HT1080 (cell line): ENCODE measurements around the gene MDGA2. TPM values are rescaled to one million over a fixed set of nuclear protein-coding genes. Genes with fewer than 3 reads are reported as not detected.

Experiments used
- DNase-seq: peaks from one replicate; pipeline ENCODE4 v3.0.0-alpha.2; 2015; ENCODE audit warnings: low read depth
- total RNA-seq: library from RNA; depleted of rRNA; stranded (reverse); fragments of >200 nt; shearing (Covaris generic); gene quantifications from 2 replicates; pipeline ENCODE4 v1.2.3, GENCODE V29; 2014

MDGA2 gene
- total RNA-seq, 1 experiment from 2014 or later: 4.2 TPM

GRCh38 chr14:47490766-47491165, 184.6 kb downstream of the MDGA2 start:
- peak; percentile 28 for DNase-seq

- peak; percentile 34 for DNase-seq
These were observed 185.1 kb downstream of the MDGA2 start for GRCh38 chr14:47490353-47490752.

DNA sequence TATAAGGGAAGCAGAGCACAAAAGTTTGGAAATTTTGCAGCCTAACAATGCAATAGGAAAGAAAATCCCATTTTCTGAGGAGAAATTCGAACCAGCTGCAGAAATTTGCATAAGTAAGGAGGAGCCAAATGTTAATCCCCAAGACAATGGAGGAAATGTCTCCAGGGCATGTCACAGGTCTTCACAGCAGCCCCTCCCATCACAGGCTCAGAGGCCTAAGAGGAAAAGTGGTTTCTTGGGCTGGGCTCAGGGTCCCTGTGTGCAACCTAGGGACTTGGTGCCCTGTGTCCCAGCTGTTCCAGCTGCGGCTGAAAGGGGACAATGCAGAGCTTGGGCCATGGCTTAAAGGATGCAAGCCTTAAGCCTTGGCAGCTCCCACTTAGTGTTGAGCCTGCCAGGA, 190.0 kb downstream of the MDGA2 start:
- DNase-seq: no peak

DNA sequence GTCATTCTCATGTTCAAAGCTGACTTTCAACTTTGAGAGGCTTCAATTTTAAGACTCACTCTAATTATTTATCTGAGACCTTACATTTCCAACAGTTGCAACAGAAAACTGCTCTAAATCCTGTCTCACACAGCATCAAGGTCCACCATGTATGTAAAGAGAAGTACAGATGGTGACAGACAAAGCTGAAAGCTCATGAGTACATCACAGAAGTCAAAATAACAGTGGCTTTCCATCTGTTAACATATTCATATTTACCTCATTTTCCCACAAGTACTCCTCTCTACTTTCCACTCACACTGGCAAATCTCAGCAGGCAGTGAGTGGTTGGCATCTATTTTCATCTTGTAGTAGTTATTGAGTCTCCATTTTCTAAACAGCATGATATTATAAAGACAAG, 192.0 kb downstream of the MDGA2 start:
- no peak for DNase-seq

- DNase-seq: no peak
These were observed 204.3 kb downstream of the MDGA2 start for GRCh38 chr14:47471075-47471474.

- DNase-seq: no peak
These were observed 208.5 kb downstream of the MDGA2 start for GRCh38 chr14:47466916-47467315.

DNA sequence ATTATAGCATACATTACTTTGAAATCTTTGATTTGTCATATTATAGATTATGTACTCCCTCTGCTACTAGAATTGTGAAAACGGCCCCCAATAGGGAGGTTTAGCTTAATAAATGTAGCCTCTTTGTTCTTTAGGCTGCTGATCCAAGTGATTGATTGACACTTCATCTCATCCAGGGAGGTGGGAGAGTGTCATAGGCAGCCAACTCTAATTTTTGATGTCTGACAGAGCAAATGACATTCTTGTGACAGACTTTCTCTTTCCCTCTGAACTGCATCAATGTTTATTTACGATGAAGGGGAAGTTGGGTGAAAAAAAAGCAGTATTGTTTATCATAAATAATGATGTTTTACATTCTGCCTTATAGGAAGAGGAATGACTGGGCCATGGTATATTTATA, 221.4 kb downstream of the MDGA2 start:
- DNase-seq: no peak

DNA sequence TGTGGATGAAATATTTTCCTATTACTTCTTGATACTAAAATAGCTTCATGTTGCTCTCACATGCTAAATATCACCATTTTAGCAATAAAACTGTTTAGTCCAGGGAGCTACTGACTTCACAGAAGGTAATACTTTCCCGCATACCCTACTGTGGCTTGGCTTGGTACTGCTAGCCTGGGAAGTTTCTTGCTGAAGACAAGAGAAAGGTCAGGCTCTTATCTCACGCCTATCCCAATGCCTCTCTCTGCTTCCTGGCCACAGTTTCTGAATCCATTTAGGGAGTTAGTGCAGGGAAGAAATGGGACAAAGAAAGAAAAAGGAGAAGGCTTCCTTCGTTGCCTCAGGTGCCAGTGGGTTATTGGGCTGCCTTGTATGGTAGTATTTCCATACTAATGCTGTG, 228.3 kb downstream of the MDGA2 start:
- DNase-seq: no peak

DNA sequence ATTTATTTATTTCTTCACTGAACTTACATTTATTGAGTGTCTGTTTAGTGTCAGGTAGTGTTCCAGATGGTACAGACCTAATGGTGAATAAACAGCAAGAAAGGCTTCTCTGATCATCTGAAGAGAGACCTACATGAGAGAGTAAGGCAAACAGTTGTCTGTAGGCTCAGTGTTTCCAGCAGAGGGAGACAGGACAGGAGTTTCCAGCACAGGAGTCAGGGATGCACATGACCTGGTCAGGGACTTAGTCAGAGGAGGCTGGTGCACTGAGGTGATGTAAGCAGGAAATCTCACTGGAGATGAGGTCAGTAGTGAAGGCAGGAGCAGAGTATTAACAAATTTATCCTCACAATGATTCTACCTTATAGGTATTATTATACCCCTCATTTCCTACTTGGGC, 233.2 kb downstream of the MDGA2 start:
- DNase-seq: peak; percentile 87

- DNase-seq: no peak
These were observed 235.5 kb downstream of the MDGA2 start for GRCh38 chr14:47439953-47440352.

GRCh38 chr14:47438650-47439140, 236.7 kb downstream of the MDGA2 start:
- peak; percentile 83 for DNase-seq

GRCh38 chr14:47435331-47435965, 240.0 kb downstream of the MDGA2 start:
- no peak for DNase-seq

- DNase-seq: no peak
These were observed 247.8 kb downstream of the MDGA2 start for GRCh38 chr14:47427629-47428028.

DNA sequence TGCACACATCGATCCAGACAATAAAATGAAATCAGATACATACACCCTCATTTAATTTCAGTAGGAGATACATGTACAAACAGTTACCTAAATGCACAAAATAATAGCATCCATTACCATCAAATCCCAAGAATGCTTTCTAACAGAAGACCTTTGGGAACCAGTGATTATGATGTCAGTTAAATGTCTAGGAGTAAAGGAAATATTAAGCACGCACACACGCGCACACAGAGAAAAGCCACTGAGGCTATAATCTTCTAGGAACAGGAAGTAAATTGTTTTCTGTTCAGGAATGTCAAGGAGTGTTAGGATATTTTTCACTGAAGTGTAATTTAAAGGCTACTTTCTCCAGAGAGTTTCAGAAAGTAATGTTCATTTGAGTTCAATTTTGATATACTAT, 250.1 kb downstream of the MDGA2 start:
- no peak for DNase-seq

DNA sequence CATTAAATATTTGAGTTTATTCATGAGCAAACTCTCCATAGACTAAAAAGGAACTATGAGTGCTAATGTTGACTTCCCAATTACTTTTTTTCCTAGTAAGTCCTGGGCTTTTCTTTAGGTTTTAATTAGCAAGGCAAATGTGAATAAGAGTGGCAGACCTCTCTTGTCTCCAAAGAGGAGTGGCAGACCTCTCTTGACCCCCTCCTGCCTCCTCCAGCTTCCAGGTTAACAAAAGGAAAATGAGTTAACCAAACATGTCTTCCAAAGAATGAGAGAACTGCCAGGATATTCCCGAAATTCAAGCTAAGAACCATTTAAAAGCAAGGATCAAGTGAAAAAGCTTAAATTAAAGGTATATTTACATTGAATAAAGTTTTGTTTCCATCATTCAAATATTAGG, 253.2 kb downstream of the MDGA2 start:
- DNase-seq: no peak

GRCh38 chr14:47411523-47411922, 263.9 kb downstream of the MDGA2 start:
- no peak for DNase-seq

GRCh38 chr14:47392326-47392725, 283.1 kb downstream of the MDGA2 start:
- no peak for DNase-seq

DNA sequence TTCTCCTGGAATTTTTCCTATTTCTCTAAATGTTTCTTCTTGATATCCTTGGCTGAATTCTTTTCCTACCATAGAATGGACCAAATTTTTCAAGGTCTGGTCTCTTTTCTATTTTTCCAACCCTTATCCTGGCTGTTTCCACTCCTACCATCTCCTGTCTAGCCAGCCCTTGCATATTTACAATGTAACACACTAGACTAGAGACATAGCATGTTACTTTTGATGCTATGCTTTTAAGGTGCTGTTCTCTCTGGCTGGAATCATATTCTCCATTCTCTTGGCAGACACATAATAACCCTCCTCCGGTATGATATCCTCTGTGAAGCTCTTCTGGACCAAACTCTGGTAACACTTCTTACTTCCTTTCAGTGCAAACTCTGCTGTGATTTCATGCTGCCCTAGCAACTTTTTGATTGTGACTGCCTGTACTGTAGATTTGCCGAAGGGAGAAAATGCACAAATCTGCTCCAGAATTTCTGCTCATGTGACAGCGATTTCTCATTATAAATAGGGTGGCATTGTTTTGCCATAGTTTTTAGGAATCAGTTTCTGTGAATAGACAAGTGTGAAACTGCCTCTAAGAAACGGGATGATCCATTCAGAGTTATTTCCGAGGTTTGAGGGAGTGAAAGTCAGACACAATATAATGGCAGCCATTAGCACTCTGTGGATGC, 284.4 kb downstream of the MDGA2 start:
- no peak for DNase-seq

DNA sequence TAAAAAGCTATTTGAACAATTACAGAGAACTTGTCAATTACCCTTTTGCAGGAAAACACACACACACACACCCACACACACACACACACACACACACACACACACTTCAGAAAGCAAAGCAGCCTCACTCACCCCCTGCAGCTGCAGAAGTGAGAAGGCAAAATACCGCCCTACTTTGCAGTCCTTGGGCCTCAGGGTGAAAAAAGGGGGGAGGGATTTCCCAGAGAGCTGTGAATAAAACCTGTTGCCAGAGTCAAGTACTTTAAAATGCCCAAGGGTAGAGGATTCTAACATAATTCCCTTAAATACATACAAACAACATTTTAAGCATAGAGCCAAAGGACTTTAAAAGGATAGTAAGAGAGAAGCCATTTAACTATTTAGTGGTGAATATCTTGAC, 285.9 kb downstream of the MDGA2 start:
- no peak for DNase-seq

DNA sequence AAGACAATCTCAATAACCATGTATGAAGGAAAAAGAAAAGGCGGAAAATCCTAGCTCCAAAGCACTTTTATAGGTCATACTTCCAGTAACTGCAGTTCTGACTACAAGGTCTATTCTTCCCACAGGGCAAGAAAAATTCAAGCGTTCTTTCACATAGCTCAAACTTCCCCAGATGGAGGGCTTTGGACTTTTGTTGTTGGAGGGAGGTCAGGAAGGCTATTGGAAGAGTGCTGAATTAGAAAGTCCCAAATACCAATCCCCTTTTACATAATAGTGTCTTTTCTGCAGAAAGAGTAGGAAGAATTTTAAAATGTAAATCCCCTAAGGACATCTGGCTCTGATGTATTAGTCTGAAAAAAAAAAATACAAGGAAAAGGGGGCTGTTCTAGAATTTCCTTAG, 309.4 kb downstream of the MDGA2 start:
- DNase-seq: no peak

DNA sequence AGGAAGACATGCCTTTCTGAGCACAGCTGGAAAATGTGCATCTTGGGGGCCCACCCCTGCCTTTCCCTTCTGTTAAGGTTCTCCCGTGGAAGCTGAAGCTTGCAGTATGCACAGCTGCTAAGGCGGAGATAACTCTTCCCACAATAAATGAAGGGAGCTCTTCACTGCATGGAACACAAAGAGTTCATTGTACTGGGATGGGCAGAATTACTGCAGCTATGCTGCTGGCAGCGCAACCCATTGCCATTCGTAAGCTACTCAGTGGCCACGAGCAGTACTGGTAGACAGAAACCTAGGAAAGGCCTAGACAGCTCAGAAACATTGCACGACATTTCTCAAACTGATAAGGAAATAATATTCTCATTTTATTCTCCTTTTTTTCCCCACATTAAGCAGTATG, 310.2 kb downstream of the MDGA2 start:
- DNase-seq: no peak

DNA sequence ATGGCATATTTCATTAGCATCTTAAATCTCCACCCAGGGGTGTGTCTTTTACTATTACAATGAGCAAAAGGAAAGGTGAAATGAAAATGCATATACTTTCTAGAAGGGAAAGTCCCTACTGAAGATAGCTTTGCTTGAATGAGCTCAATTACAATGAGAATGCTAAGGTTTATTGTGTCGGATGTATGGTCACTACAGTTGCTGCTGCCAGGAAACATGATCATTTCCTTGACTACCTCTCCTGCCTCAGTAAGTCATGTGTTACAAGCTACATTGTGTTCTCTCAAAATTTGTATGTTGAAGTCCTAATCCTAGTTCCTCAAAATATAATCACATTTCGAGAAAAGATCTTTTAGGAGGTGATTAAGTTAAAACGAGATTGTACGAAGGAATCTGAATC, 322.2 kb downstream of the MDGA2 start:
- no peak for DNase-seq

DNA sequence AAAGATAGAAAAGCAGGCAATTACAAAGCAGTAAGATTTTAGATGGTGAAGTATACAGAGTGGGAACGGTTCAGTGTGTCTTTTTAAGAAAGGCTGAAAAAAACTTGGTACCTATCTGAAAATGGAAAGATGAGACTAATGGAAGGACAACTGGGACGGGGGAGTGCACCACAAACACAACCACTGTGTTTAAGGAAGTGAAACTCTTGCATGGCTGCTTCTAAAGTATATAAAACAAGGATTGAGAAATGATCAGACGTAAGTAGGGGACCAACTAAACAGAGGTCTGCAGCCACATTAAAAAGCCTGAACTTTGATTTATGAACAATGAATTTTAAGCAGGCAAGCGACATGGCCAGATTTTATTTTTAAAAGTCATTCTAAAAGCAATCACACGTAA, 328.6 kb downstream of the MDGA2 start:
- DNase-seq: no peak
